Medulla oblongata (tissue), 1 donor: ENCODE data around the gene ALOXE3.

Source experiments
- DNase-seq: peaks from one replicate; pipeline ENCODE4 v3.0.0-alpha.2; 2015; ENCODE audit errors: extremely low spot score

The ALOXE3 gene

GRCh38 chr17:8051831-8052230 is 66.5 kb downstream of the ALOXE3 start:
- DNase-seq = no peak

- DNase-seq = no peak
Observed at GRCh38 chr17:8048736-8049135, 69.6 kb downstream of the ALOXE3 start.

- no peak for DNase-seq
Observed at GRCh38 chr17:8048236-8048635, 70.1 kb downstream of the ALOXE3 start.

GRCh38 chr17:8047769-8048110 is 70.6 kb downstream of the ALOXE3 start:
- DNase-seq = no peak

- DNase-seq = no peak
Observed at GRCh38 chr17:8046929-8047768, 71.2 kb downstream of the ALOXE3 start.

- DNase-seq = no peak
Observed at GRCh38 chr17:8046306-8046928, 71.9 kb downstream of the ALOXE3 start.
